ENCODE data around the gene PCID2. TPM values are rescaled to one million over a fixed set of nuclear protein-coding genes. Genes with fewer than 3 reads are reported as not detected.

The PCID2 gene
- total RNA-seq, 4 donors from 2014 or later, result 24.9 to 42.1 (median 36.8) TPM

DNA sequence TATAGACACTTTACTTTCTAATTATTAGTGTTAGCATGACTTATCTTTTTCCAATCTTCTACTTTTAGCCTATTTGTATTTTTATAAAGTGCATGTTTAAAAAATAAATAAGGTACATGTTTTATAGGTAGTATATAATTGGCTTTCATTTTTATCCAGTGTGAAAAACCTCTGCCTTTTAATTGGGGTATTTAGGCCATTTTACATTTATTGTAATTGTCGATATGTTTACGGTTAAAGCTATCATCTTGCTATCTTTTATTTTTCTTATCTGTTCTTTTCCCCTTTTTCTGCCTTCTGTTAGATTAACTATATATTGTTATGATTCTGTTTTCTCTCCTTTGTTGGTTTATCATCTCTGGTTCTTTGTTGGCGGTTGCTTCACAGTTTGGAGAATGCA lies 40.9 kb downstream of the PCID2 start:
- no peak for DNase-seq
- Histone ChIP-seq H3K4me3 (no peak overlapping the region), H3K27ac (no peak overlapping the region), H3K36me3 (peaks cover 0 to 12% (median 0%) of the 10 kb centered on the region in 3 donors), H3K27me3 (peaks cover 0 to 4% of the 10 kb centered on the region in 2 donors), H3K4me1 (no peaks in the 10 kb centered on the region), H3K9me3 (no peaks in the 10 kb centered on the region)
- TF ChIP-seq, protein P1, sequence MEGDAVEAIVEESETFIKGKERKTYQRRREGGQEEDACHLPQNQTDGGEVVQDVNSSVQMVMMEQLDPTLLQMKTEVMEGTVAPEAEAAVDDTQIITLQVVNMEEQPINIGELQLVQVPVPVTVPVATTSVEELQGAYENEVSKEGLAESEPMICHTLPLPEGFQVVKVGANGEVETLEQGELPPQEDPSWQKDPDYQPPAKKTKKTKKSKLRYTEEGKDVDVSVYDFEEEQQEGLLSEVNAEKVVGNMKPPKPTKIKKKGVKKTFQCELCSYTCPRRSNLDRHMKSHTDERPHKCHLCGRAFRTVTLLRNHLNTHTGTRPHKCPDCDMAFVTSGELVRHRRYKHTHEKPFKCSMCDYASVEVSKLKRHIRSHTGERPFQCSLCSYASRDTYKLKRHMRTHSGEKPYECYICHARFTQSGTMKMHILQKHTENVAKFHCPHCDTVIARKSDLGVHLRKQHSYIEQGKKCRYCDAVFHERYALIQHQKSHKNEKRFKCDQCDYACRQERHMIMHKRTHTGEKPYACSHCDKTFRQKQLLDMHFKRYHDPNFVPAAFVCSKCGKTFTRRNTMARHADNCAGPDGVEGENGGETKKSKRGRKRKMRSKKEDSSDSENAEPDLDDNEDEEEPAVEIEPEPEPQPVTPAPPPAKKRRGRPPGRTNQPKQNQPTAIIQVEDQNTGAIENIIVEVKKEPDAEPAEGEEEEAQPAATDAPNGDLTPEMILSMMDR (IDR thresholded peaks at IDR 0.05), result no peak
- no peak for TF ChIP-seq POLR2A (IDR thresholded peaks at IDR 0.05)

DNA sequence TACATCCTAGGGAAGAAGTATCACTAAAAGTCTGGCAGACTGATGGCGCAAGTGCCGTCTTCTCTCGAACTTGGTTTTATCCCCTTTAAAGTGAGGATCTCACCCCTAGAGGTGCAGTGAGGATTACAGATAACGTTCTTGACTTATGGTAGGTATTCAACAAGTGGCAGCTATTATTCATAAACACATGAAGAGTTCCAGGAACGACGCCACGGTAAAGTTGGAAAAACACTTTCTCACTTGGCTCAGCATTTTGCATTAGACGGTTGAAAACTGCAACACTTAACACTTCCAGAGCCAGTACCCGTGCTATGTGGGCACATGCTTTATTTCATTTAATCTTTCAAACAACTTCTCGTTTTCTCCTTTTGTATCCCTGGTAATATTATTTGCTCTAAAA lies 41.3 kb downstream of the PCID2 start:
- TF ChIP-seq, protein P1 (IDR thresholded peaks at IDR 0.05), result no peak
- no peak for TF ChIP-seq POLR2A (IDR thresholded peaks at IDR 0.05)

DNA sequence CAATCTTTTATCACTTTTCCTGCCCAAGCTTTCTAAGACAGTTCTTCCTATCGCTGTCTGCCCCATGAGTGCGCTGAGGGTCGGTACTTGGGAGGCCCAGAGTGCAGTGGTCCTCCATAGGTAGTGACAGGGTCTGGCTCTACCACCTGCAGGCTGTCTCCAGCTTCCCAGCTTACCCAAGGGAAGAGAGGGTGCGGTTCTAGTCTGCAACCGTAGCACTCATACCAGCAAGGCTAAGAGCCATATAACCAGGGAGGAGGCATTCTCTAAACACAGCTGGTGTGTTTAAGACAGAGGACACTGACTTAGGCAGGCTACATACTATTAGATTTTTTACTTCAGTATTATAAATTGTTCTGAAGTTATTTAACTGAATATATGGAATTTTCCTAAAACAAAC lies 41.8 kb downstream of the PCID2 start:
- no peak for DNase-seq
- Histone ChIP-seq H3K4me1 (no peaks in the 10 kb centered on the region), H3K27ac (no peak overlapping the region), H3K27me3 (peaks cover 0 to 4% of the 10 kb centered on the region in 2 donors), H3K36me3 (peaks cover 0 to 7% (median 0%) of the 10 kb centered on the region in 3 donors), H3K4me3 (no peak overlapping the region), H3K9me3 (no peaks in the 10 kb centered on the region)
- no peak for TF ChIP-seq POLR2A (IDR thresholded peaks at IDR 0.05)
- TF ChIP-seq, protein P1 (IDR thresholded peaks at IDR 0.05), result no peak

More for the DNA sequence above, 41.3 kb downstream of the PCID2 start:
- Histone ChIP-seq H3K36me3 (peaks cover 0 to 12% (median 0%) of the 10 kb centered on the region in 3 donors), H3K27me3 (peaks cover 0 to 4% of the 10 kb centered on the region in 2 donors), H3K4me3 (no peak overlapping the region), H3K4me1 (no peaks in the 10 kb centered on the region), H3K27ac (no peak overlapping the region), H3K9me3 (no peaks in the 10 kb centered on the region)
- no peak for DNase-seq

DNA sequence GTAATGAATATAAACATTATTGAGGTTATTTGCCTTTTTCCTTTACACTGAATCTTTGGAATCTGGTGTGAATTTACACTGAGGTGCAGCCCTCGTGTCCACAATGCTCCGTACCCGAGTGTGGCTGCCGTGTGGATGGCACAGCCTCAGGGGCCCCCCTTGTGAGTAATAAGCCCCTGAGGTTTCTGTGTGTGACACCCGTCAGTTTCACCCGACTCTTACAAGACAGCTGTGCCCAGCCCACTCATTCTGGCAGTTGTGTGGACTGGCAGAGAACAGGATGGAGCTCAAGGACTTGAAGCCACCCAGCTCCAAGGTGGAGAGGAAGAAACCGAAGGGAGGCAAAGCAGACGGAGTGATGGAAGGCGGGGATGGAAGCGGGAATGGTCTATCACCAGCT lies 42.2 kb downstream of the PCID2 start:
- Histone ChIP-seq H3K27ac (no peak overlapping the region), H3K4me3 (no peak overlapping the region), H3K4me1 (no peaks in the 10 kb centered on the region), H3K27me3 (peaks cover 0 to 4% of the 10 kb centered on the region in 2 donors), H3K36me3 (peaks cover 0 to 3% (median 0%) of the 10 kb centered on the region in 3 donors), H3K9me3 (no peaks in the 10 kb centered on the region)
- no peak for DNase-seq
- TF ChIP-seq, protein P1 (IDR thresholded peaks at IDR 0.05), result no peak
- TF ChIP-seq POLR2A (IDR thresholded peaks at IDR 0.05), result no peak

DNA sequence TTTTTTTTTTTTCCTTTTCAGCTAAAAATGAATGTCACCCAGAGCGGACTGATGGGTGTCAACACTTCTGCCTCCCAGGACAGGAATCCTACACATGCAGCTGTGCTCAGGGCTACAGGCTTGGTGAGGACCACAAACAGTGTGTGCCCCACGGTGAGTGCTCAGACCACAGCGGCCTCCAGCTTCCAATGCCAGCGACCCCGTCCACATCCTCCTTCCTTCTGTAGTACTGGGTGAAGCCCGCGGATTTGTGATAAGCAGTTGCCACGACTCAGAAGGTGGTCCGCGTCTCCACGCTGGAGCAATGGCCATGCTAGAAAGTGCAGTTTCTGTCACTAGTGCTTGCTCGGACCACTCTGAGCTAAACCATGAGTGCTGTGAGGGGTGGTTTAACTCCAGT lies 44.0 kb downstream of the PCID2 start:
- no peaks in the 10 kb centered on the region for H3K9me3 ChIP-seq
- no peaks in the 10 kb centered on the region for H3K4me1 ChIP-seq
- no peaks in the 10 kb centered on the region for H3K36me3 ChIP-seq
- peaks cover 0 to 4% of the 10 kb centered on the region in 2 donors for H3K27me3 ChIP-seq
- no peak overlapping the region for H3K27ac ChIP-seq
- no peak for TF ChIP-seq POLR2A (IDR thresholded peaks at IDR 0.05)
- TF ChIP-seq, protein P1 (IDR thresholded peaks at IDR 0.05), result no peak
- DNase-seq, result no peak
- no peak overlapping the region for H3K4me3 ChIP-seq

Measured in Peyer's patch (tissue), 4 donors.